HEK293 (cell line): Measurements from ENCODE around the gene DIDO1.
A peak's percentile ranks its signal among the peaks of the same experiment; 100 is the strongest.
"Not testable (repeated sequence)": the region's sequence is repeated elsewhere in the genome, so short reads cannot be mapped to it uniquely, and the experiment has no call there.

Source experiments
- CTCF ChIA-PET: fragments of 350-600 bp; formaldehyde crosslinking; extraction: SDS; loops from one replicate; lab custom pipeline; 2021; ENCODE audit warnings: antibody characterized with exemption; lab: Yijun Ruan, JAX
- POLR2A ChIA-PET: fragments of 300-600 bp; formaldehyde crosslinking; extraction: SDS; loops from one replicate; lab custom pipeline; 2020; ENCODE audit warnings: antibody characterized with exemption, inconsistent platforms; lab: Yijun Ruan, JAX
- H3K27ac ChIP-seq: fragments of 200-500 bp; sonication (Bioruptor generic); 2 replicates; pipeline ENCODE4 v1.5.1; 2014; ENCODE audit warnings: low read depth, low read length, control low read depth, inconsistent platforms; ENCODE audit errors: extremely low read depth
- H3K36me3 ChIP-seq, 2 experiments: fragments of 200-500 bp in 1 of 2; sonication (Bioruptor generic) in 1 of 2; 1 replicate in 1 of 2; 2 replicates in 1 of 2; pipeline ENCODE4 v1.5.1; 2014 to 2017; ENCODE audit warnings: inconsistent platforms in 2 of 2, low read length in 2 of 2; ENCODE audit not compliant: control insufficient read depth in 2 of 2, insufficient read depth in 1 of 2
- H3K4me1 ChIP-seq: fragments of 200-500 bp; sonication (Bioruptor generic); 2 replicates; pipeline ENCODE4 v1.5.1; 2014; ENCODE audit warnings: mild to moderate bottlenecking, low read length, inconsistent platforms; ENCODE audit not compliant: control insufficient read depth, insufficient read depth
- H3K4me3 ChIP-seq: 2 replicates; pipeline ENCODE4 v1.5.1; 2011; ENCODE audit warnings: low read depth, mild to moderate bottlenecking, control low read depth, low read length, moderate library complexity
- H3K9me3 ChIP-seq: fragments of 200-500 bp; sonication (Bioruptor generic); 2 replicates; pipeline ENCODE4 v1.5.1; 2014; ENCODE audit warnings: low read depth, low read length, inconsistent platforms; ENCODE audit not compliant: control insufficient read depth, insufficient read depth
- CTCF ChIP-seq: fragments of 450-650 bp; formaldehyde crosslinking; IDR thresholded peaks from 2 replicates; pipeline ENCODE4 v1.5.1; 2016; ENCODE audit warnings: missing biosample characterization, missing genetic modification characterization
- GFI1B ChIP-seq: fragments of 450-650 bp; formaldehyde crosslinking; IDR thresholded peaks from 2 replicates; pipeline ENCODE4 v1.5.1; 2016; ENCODE audit warnings: missing biosample characterization, missing genetic modification characterization
- IKZF3 ChIP-seq: fragments of 450-650 bp; IDR thresholded peaks from 2 replicates; pipeline ENCODE4 v1.5.0; 2018; ENCODE audit warnings: missing biosample characterization, mild to moderate bottlenecking, missing genetic modification characterization, moderate library complexity
- INSM2 ChIP-seq: fragments of 450-650 bp; formaldehyde crosslinking; IDR thresholded peaks from 2 replicates; pipeline ENCODE4 v1.5.1; 2016; ENCODE audit warnings: missing biosample characterization, missing genetic modification characterization
- PRDM2 ChIP-seq: fragments of 450-650 bp; formaldehyde crosslinking; IDR thresholded peaks from 2 replicates; pipeline ENCODE4 v1.5.1; 2016; ENCODE audit warnings: missing biosample characterization, missing genetic modification characterization, borderline replicate concordance
- REST ChIP-seq: fragments of 450-650 bp; formaldehyde crosslinking; IDR thresholded peaks from 2 replicates; pipeline ENCODE4 v1.5.1; 2016; ENCODE audit warnings: missing biosample characterization, missing genetic modification characterization
- ZBTB49 ChIP-seq: fragments of 450-650 bp; formaldehyde crosslinking; IDR thresholded peaks from 2 replicates; pipeline ENCODE4 v1.5.1; 2016; ENCODE audit warnings: missing biosample characterization, missing genetic modification characterization, low read depth
- ZBTB6 ChIP-seq: fragments of 450-650 bp; formaldehyde crosslinking; IDR thresholded peaks from 2 replicates; pipeline ENCODE4 v1.5.1; 2017; ENCODE audit warnings: missing biosample characterization, missing genetic modification characterization
- ZBTB8A ChIP-seq: fragments of 450-650 bp; formaldehyde crosslinking; IDR thresholded peaks from 2 replicates; pipeline ENCODE4 v1.5.1; 2016; ENCODE audit warnings: missing biosample characterization, missing genetic modification characterization
- ZNF18 ChIP-seq: fragments of 450-650 bp; formaldehyde crosslinking; IDR thresholded peaks from 2 replicates; pipeline ENCODE4 v1.5.1; 2016; ENCODE audit warnings: missing biosample characterization, missing genetic modification characterization
- ZNF184 ChIP-seq: fragments of 450-650 bp; IDR thresholded peaks from 2 replicates; pipeline ENCODE4 v1.5.1; 2018; ENCODE audit warnings: missing biosample characterization, mild to moderate bottlenecking, missing genetic modification characterization
- ZNF654 ChIP-seq: fragments of 450-650 bp; formaldehyde crosslinking; IDR thresholded peaks from 2 replicates; pipeline ENCODE4 v1.5.1; 2016; ENCODE audit warnings: low read depth, missing biosample characterization, missing genetic modification characterization

The DIDO1 gene

GRCh38 chr20:62873681-62874031 lies 52.6 kb downstream of the DIDO1 start:
- H3K4me1 ChIP-seq, H3K36me3 ChIP-seq, H3K4me3 ChIP-seq, H3K27ac ChIP-seq, H3K9me3 ChIP-seq: not testable (repeated sequence)
- ChIA-PET POLR2A (interaction anchor here (0.8 to 0.9 kb wide), 2 partner anchors 12 to 49 kb away, joined by 3 read pairs; partner anchors contain the start of gene TCFL5), CTCF (interaction anchor here (0.8 to 1.8 kb wide), 7 partner anchors 11 to 51 kb away, joined by 3 to 8 read pairs (median 5); no protein-coding TSS in a partner anchor)
- peak; percentile 81 for TF ChIP-seq ZBTB8A
- TF ChIP-seq CTCF (tag by site-specific recombination) = peak; percentile 23; the same call in 1 of the 2 replicates
- peak; percentile 54; the same call in 1 of the 2 replicates for TF ChIP-seq IKZF3
- TF ChIP-seq ZNF654 = peak; percentile 37
- peak; percentile 92 for TF ChIP-seq ZNF18 (tag by site-specific recombination)

GRCh38 chr20:62873280-62873679 lies 53.0 kb downstream of the DIDO1 start:
- Histone ChIP-seq H3K36me3 (no peaks in the 10 kb centered on the region), H3K4me1 (no peaks in the 10 kb centered on the region), H3K4me3 (no peak overlapping the region), H3K27ac (no peak overlapping the region), H3K9me3 (no peaks in the 10 kb centered on the region)
- ChIA-PET CTCF (interaction anchor here (0.8 to 1.8 kb wide), 7 partner anchors 12 to 51 kb away, joined by 3 to 8 read pairs (median 5); no protein-coding TSS in a partner anchor), POLR2A (interaction anchor here (0.8 to 0.9 kb wide), 2 partner anchors 12 to 48 kb away, joined by 3 read pairs; partner anchors contain the start of gene TCFL5)
- TF ChIP-seq ZNF184 (tag by site-specific recombination) (no peak), PRDM2 (tag by site-specific recombination) (no peak), INSM2 (no peak), REST (tag by site-specific recombination) (no peak), GFI1B (tag by site-specific recombination) (no peak), ZBTB6 (no peak), CTCF (tag by site-specific recombination) (no peak), ZBTB49 (no peak)
